K562 (cell line): ENCODE measurements around the gene SLC1A1. TPM values are rescaled to one million over a fixed set of nuclear protein-coding genes. Genes with fewer than 3 reads are reported as not detected.

Experiments
- ATAC-seq: fragments of 200-7000 bp; cut with Tn5 transposase; 3 replicates; pipeline ENCODE4 v1.9.1; 2020; ENCODE audit warnings: moderate library complexity
- BruUV-seq: library from RNA; stranded (reverse); fragments of 400-500 nt; replicated peaks from 2 replicates; lab custom pipeline; 2021; lab: Mats Ljungman, UMichigan
- CTCF ChIA-PET: fragments of 300-600 bp; formaldehyde crosslinking; extraction: SDS; loops from one replicate; lab custom pipeline; 2021; ENCODE audit warnings: low intra/inter-chr PET ratio; lab: Yijun Ruan, JAX
- POLR2A ChIA-PET: fragments of 300-600, 350-650 bp; sonication (Branson Sonifier 250); formaldehyde crosslinking; extraction: SDS; loops from one replicate; lab custom pipeline; 2021; ENCODE audit warnings: antibody characterized with exemption, inconsistent platforms; lab: Yijun Ruan, JAX
- DNase-seq, 4 experiments: peaks; one replicate each; pipeline versions ENCODE4 v3.0.0 to v3.0.0-alpha.2; 2011 to 2018; ENCODE audit warnings: low spot score in 3 of 4, mixed read lengths in 3 of 4; ENCODE audit errors: extremely low read depth in 1 of 4
- FAIRE-seq: peaks from 2 replicates; lab custom pipeline; 2011; peaks lifted over from hg19 to GRCh38; lab: Jason Lieb, UNC
- H2AFZ ChIP-seq: 2 replicates; pipeline ENCODE4 v1.6.0; 2011; ENCODE audit warnings: low read depth, low read length, control low read depth, inconsistent platforms
- H3K27ac ChIP-seq: fragments of 200-600 bp; 3 replicates; pipeline ENCODE4 v1.8.0; 2011; ENCODE audit warnings: low read depth, mild to moderate bottlenecking, control low read depth, inconsistent platforms, low read length, moderate library complexity, mixed read lengths; ENCODE audit errors: extremely low read depth
- H3K27me3 ChIP-seq, 2 experiments: fragments of 300-600 bp in 1 of 2; 2 replicates in 1 of 2; 3 replicates in 1 of 2; pipeline versions ENCODE4 v1.6.0 to v1.8.0; 2011; ENCODE audit warnings: inconsistent platforms in 2 of 2, low read length in 2 of 2, mild to moderate bottlenecking in 1 of 2, mixed read lengths in 1 of 2, moderate library complexity in 1 of 2; ENCODE audit not compliant: control insufficient read depth in 2 of 2, insufficient read depth in 2 of 2
- H3K36me3 ChIP-seq: fragments of 300-600 bp; 3 replicates; pipeline ENCODE4 v1.8.0; 2011; ENCODE audit warnings: mild to moderate bottlenecking, low read length, inconsistent platforms; ENCODE audit not compliant: control insufficient read depth, insufficient read depth
- H3K4me1 ChIP-seq, 2 experiments: fragments of 200-600 bp in 1 of 2; replicated peaks in 1 of 2; 2 replicates in 1 of 2; 3 replicates in 1 of 2; pipeline versions ENCODE4 v1.5.1 to v1.8.0; 2011; ENCODE audit warnings: inconsistent platforms in 2 of 2, low read length in 2 of 2, mild to moderate bottlenecking in 1 of 2, mixed read lengths in 1 of 2, moderate library complexity in 1 of 2; ENCODE audit not compliant: control insufficient read depth in 2 of 2, insufficient read depth in 2 of 2
- H3K4me2 ChIP-seq: 2 replicates; pipeline ENCODE4 v1.6.1; 2011; ENCODE audit warnings: low read length, control low read depth, inconsistent platforms, mixed read lengths; ENCODE audit not compliant: insufficient read depth
- H3K4me3 ChIP-seq: fragments of 200-600 bp; sonication (generic), shearing (Covaris generic); 2 replicates; pipeline ENCODE4 v1.5.1; 2016; ENCODE audit warnings: control low read depth, inconsistent platforms
- H3K79me2 ChIP-seq: fragments of 200-600 bp; 3 replicates; pipeline ENCODE4 v1.8.0; 2011; ENCODE audit warnings: low read length, inconsistent platforms; ENCODE audit not compliant: control insufficient read depth, insufficient read depth
- H3K9ac ChIP-seq, 2 experiments: 2 replicates each; pipeline versions ENCODE4 v1.6.0 to v1.6.1; 2011; ENCODE audit warnings: low read depth in 2 of 2, low read length in 2 of 2, control low read depth in 1 of 2, inconsistent platforms in 1 of 2, mild to moderate bottlenecking in 1 of 2, mixed read lengths in 1 of 2; ENCODE audit not compliant: insufficient read depth in 1 of 2
- H3K9me1 ChIP-seq: one replicate; pipeline ENCODE4 v1.6.0; 2011; ENCODE audit warnings: inconsistent platforms, mild to moderate bottlenecking, low read length, moderate library complexity; ENCODE audit not compliant: control insufficient read depth, insufficient read depth
- H3K9me3 ChIP-seq: replicated peaks from 2 replicates; pipeline ENCODE4 v1.5.1; 2011; ENCODE audit warnings: low read depth, low read length, inconsistent platforms; ENCODE audit not compliant: control insufficient read depth, insufficient read depth
- H4K20me1 ChIP-seq: replicated peaks from 2 replicates; pipeline ENCODE4 v1.6.1; 2011; ENCODE audit warnings: low read length, inconsistent platforms, mixed read lengths; ENCODE audit not compliant: control insufficient read depth, insufficient read depth
- BMI1 ChIP-seq: fragments of 150-350 bp; IDR thresholded peaks from 2 replicates; pipeline ENCODE4 v1.6.1; 2014; ENCODE audit warnings: low read length
- BRF2 ChIP-seq: IDR thresholded peaks from 3 replicates; pipeline ENCODE4 v1.6.1; 2011; ENCODE audit warnings: borderline replicate concordance, mild to moderate bottlenecking; ENCODE audit not compliant: insufficient read length, insufficient read depth
- DEAF1 ChIP-seq: fragments of 450-650 bp; formaldehyde crosslinking; IDR thresholded peaks from 2 replicates; pipeline ENCODE4 v1.4.0; 2020; ENCODE audit warnings: mild to moderate bottlenecking, moderate library complexity
- ELF4 ChIP-seq: fragments of 450-650 bp; formaldehyde crosslinking; IDR thresholded peaks from 2 replicates; pipeline ENCODE4 v1.4.0; 2022; ENCODE audit warnings: missing genetic modification characterization
- ELK1 ChIP-seq: sonication (generic); formaldehyde crosslinking; IDR thresholded peaks from 2 replicates; pipeline ENCODE4 v1.8.1; 2022; ENCODE audit warnings: missing genetic modification reagents
- MYC ChIP-seq, 2 experiments: fragments of 250-450 bp in 1 of 2; sonication (Bioruptor Pico) in 1 of 2; IDR thresholded peaks; 2 replicates each; pipeline versions ENCODE4 v1.5.1 to v1.6.1; 2012 to 2021; ENCODE audit warnings: low read depth in 2 of 2, borderline replicate concordance in 1 of 2, improper control_type of control experiment in 1 of 2, low read length in 1 of 2, mild to moderate bottlenecking in 1 of 2, moderate library complexity in 1 of 2
- PATZ1 ChIP-seq: fragments of 250-450 bp; sonication (Bioruptor Pico); IDR thresholded peaks from 2 replicates; pipeline ENCODE4 v1.5.0; 2020; ENCODE audit warnings: mild to moderate bottlenecking, borderline replicate concordance
- POLR2G ChIP-seq: fragments of 200-400 bp; formaldehyde crosslinking; IDR thresholded peaks from 2 replicates; pipeline ENCODE4 v1.6.1; 2017; ENCODE audit warnings: low read depth, mild to moderate bottlenecking, antibody characterized with exemption, low read length, moderate library complexity
- POLR3G ChIP-seq: IDR thresholded peaks from 2 replicates; pipeline ENCODE4 v1.6.1; 2011; ENCODE audit not compliant: insufficient read length, insufficient replicate concordance; ENCODE audit errors: extremely low read depth
- PPARD ChIP-seq: fragments of 250-450 bp; sonication (Bioruptor Pico); IDR thresholded peaks from 2 replicates; pipeline ENCODE4 v1.8.0; 2022; ENCODE audit warnings: inconsistent platforms, mild to moderate bottlenecking, moderate library complexity
- RBM14 ChIP-seq: fragments of 200-400 bp; formaldehyde crosslinking; IDR thresholded peaks from 2 replicates; pipeline ENCODE4 v1.6.1; 2018; ENCODE audit warnings: low read depth, mild to moderate bottlenecking, low read length, moderate library complexity, borderline replicate concordance; ENCODE audit not compliant: insufficient read depth
- SMAD2 ChIP-seq: fragments of 150-350 bp; IDR thresholded peaks from 2 replicates; pipeline ENCODE4 v1.6.1; 2014; ENCODE audit warnings: low read depth, mild to moderate bottlenecking, low read length
- SMAD3 ChIP-seq: fragments of 450-650 bp; formaldehyde crosslinking; conservative IDR thresholded peaks from 2 replicates; pipeline ENCODE4 v1.4.0; 2020; ENCODE audit warnings: mild to moderate bottlenecking
- SMARCB1 ChIP-seq: IDR thresholded peaks from 2 replicates; pipeline ENCODE4 v1.6.1; 2011; ENCODE audit warnings: improper control_type of control experiment, low read depth; ENCODE audit not compliant: insufficient read length
- ZNF75A ChIP-seq: fragments of 450-650 bp; formaldehyde crosslinking; IDR thresholded peaks from 2 replicates; pipeline ENCODE4 v1.4.0; 2020; ENCODE audit warnings: mild to moderate bottlenecking
- ZNF77 ChIP-seq: fragments of 250-450 bp; sonication (Bioruptor Pico); IDR thresholded peaks from 2 replicates; pipeline ENCODE4 v1.5.0; 2020
- WGBS: fragments of 100-300 bp; shearing (Covaris generic); methylation state at CpG from one replicate; pipeline ENCODE4 v1.1.6; 2016; ENCODE audit warnings: low coverage, mixed read lengths; ENCODE audit not compliant: insufficient coverage; ENCODE audit errors: missing lambda C conversion rate; 5-methylcytosine and 5-hydroxymethylcytosine counted together
- in situ Hi-C: fragments of 300-500 bp; cut with MboI; formaldehyde crosslinking; loops from 4 replicates; pipeline ENCODE4 v1.15.0; 2018; ENCODE audit warnings: inconsistent platforms, mixed read lengths
- intact Hi-C: fragments of 100-400 bp; cut with micrococcal nuclease; formaldehyde crosslinking; loops from 2 replicates; pipeline ENCODE4 v1.14.2; 2022
- polyA plus RNA-seq, 8 experiments: library from polyadenylated mRNA; depleted of rRNA in 4 of 8; stranded (reverse) in 5 of 8; unstranded in 3 of 8; fragments of >200 nt; fragmentation: Nextera tagmentation in 2 of 8; fragmentation: Illumina TruSeq in 1 of 8; extraction: Ambion mirVana in 2 of 8; extraction: Trizol in 1 of 8; gene quantifications; 2 replicates each; pipeline versions ENCODE4 v1.2.1 to v1.2.3, GENCODE V29; 2011 to 2014; ENCODE audit warnings: inconsistent platforms in 1 of 8, missing spikeins in 1 of 8
- total RNA-seq, 7 experiments: library from RNA; depleted of rRNA in 6 of 7; stranded (reverse); fragments of >200 nt in 6 of 7; fragmentation: Illumina TruSeq in 2 of 7; extraction: Trizol in 2 of 7; gene quantifications; 2 replicates each; pipeline versions ENCODE4 v1.2.1 to v1.2.3, GENCODE V29; 2011 to 2021; ENCODE audit warnings: low replicate concordance in 1 of 7

Gene SLC1A1
- total and polyA plus RNA-seq, 9 of the 15 experiments (the other 6 are each of a cell fraction or from before 2014, with no cell fraction given), result 0.11 to 0.16 TPM; not detected in 7

- intact Hi-C loops, result no loop called here
- Histone ChIP-seq H3K79me2 (no peaks in the 10 kb centered on the region), H4K20me1 (no peaks in the 10 kb centered on the region; the same call in 1 of the 2 replicates), H3K4me1 (no peaks in the 10 kb centered on the region), H3K36me3 (no peaks in the 10 kb centered on the region), H3K9me1 (no peaks in the 10 kb centered on the region), H3K9me3 (no peaks in the 10 kb centered on the region), H3K9ac (no peak overlapping the region), H3K4me2 (no peak overlapping the region), H3K27ac (no peak overlapping the region), H2AFZ (no peak overlapping the region), H3K4me3 (no peak overlapping the region), H3K27me3 (peaks cover under 1 to 10% of the 10 kb centered on the region in 2 experiments; a peak in 3 of 5 replicates)
- ChIA-PET CTCF (no interaction called here), POLR2A (no interaction called here)
- DNase-seq, result no peak
- BruUV-seq, result no TSS peak
- no peak for ATAC-seq
- no peak for FAIRE-seq
- in situ Hi-C loops, result no loop called here
- WGBS, result 0% methylated on average over 1 of the region's 1 CpG
- no peak for TF ChIP-seq ELK1 (CRISPR knock-in tag)
- no peak for TF ChIP-seq SMAD3
- TF ChIP-seq POLR3G, result no peak
- no peak for TF ChIP-seq BMI1
- no peak for TF ChIP-seq RBM14
- TF ChIP-seq SMAD2, result no peak
- no peak for TF ChIP-seq PATZ1 (CRISPR knock-in tag)
- TF ChIP-seq ZNF75A, result no peak
- no peak for TF ChIP-seq MYC (IDR thresholded peaks at IDR 0.05; ENCODE audit: low read depth, low read length)
- TF ChIP-seq MYC (CRISPR knock-in tag; IDR thresholded peaks at IDR 0.05; ENCODE audit: borderline replicate concordance, low read depth), result no peak
- no peak for TF ChIP-seq POLR2G
- no peak for TF ChIP-seq DEAF1
- no peak for TF ChIP-seq ELF4 (CRISPR knock-in tag)
- TF ChIP-seq SMARCB1, result no peak
- no peak for TF ChIP-seq ZNF77 (CRISPR knock-in tag)
- no peak for TF ChIP-seq PPARD (CRISPR knock-in tag)
- no peak for TF ChIP-seq BRF2
Measured at GRCh38 chr9:4581861-4582565, 91.7 kb downstream of the SLC1A1 start.
